Endothelial cell of umbilical vein (primary cell): ENCODE data around the gene ATN1. TPM values are rescaled to one million over a fixed set of nuclear protein-coding genes. Genes with fewer than 3 reads are reported as not detected.
A peak's percentile ranks its signal among the peaks of the same experiment; 100 is the strongest.

ENCODE experiments used
- BruUV-seq: library from RNA; stranded (reverse); fragments of 400-500 nt; replicated peaks from 2 replicates; lab custom pipeline; 2021; lab: Mats Ljungman, UMichigan
- CTCF ChIA-PET: fragments of 300-600, 350-600 bp; sonication (Branson Sonifier 250); formaldehyde crosslinking; loops from one replicate; lab custom pipeline; 2021; ENCODE audit warnings: antibody characterized with exemption, inconsistent platforms; lab: Charles Lee
- POLR2A ChIA-PET: fragments of 300-600, 350-600 bp; sonication (Branson Sonifier 250); formaldehyde crosslinking; loops from one replicate; lab custom pipeline; 2021; ENCODE audit warnings: antibody characterized with exemption, inconsistent platforms; lab: Charles Lee
- DNase-seq: peaks from one replicate; pipeline ENCODE4 v3.0.0-alpha.2; 2011; ENCODE audit warnings: low read depth, low spot score
- FAIRE-seq: peaks from 2 replicates; lab custom pipeline; 2011; peaks lifted over from hg19 to GRCh38; lab: Jason Lieb, UNC
- H2AFZ ChIP-seq: 2 replicates; pipeline ENCODE4 v1.6.0; 2012; ENCODE audit warnings: low read depth, low read length, control low read depth, inconsistent platforms
- H3K27ac ChIP-seq: 2 replicates; pipeline ENCODE4 v1.5.1; 2011; ENCODE audit warnings: low read depth, mild to moderate bottlenecking, control low read depth, low read length, moderate library complexity; ENCODE audit not compliant: insufficient read depth
- H3K27me3 ChIP-seq, 2 experiments: 2 replicates each; pipeline versions ENCODE4 v1.6.0 to v1.6.1; 2011; ENCODE audit warnings: low read length in 2 of 2, mixed read lengths in 1 of 2; ENCODE audit not compliant: control insufficient read depth in 2 of 2, insufficient read depth in 2 of 2
- H3K36me3 ChIP-seq, 2 experiments: 2 replicates in 1 of 2; 3 replicates in 1 of 2; pipeline ENCODE4 v1.5.1; 2011; ENCODE audit warnings: low read length in 2 of 2, mild to moderate bottlenecking in 1 of 2, moderate library complexity in 1 of 2; ENCODE audit not compliant: control insufficient read depth in 2 of 2, insufficient read depth in 2 of 2; ENCODE audit errors: extremely low read depth in 1 of 2
- H3K4me1 ChIP-seq: 3 replicates; pipeline ENCODE4 v1.5.1; 2011; ENCODE audit warnings: mild to moderate bottlenecking, low read length; ENCODE audit not compliant: control insufficient read depth, insufficient read depth; ENCODE audit errors: extremely low read depth
- H3K4me2 ChIP-seq: 2 replicates; pipeline ENCODE4 v1.6.1; 2011; ENCODE audit warnings: low read length, control low read depth, mixed read lengths; ENCODE audit not compliant: insufficient read depth
- H3K4me3 ChIP-seq, 3 experiments: fragments of 200-600 bp in 1 of 3; sonication (generic), shearing (Covaris generic) in 1 of 3; replicated peaks in 1 of 3; 2 replicates each; pipeline ENCODE4 v1.5.1; 2011 to 2016; ENCODE audit warnings: control low read depth in 3 of 3, low read length in 3 of 3, mild to moderate bottlenecking in 2 of 3, inconsistent platforms in 1 of 3, low read depth in 1 of 3, moderate library complexity in 1 of 3; ENCODE audit not compliant: insufficient read depth in 1 of 3
- H3K79me2 ChIP-seq: 2 replicates; pipeline ENCODE4 v1.6.0; 2012; ENCODE audit warnings: low read length, inconsistent platforms; ENCODE audit not compliant: control insufficient read depth, insufficient read depth
- H3K9ac ChIP-seq: replicated peaks from 2 replicates; pipeline ENCODE3; 2011; ENCODE audit warnings: low read length, control low read depth; ENCODE audit not compliant: insufficient read depth; ENCODE audit errors: extremely low read depth
- H3K9me1 ChIP-seq: replicated peaks from 3 replicates; pipeline ENCODE4 v1.6.0; 2011; ENCODE audit warnings: mild to moderate bottlenecking, low read length; ENCODE audit not compliant: control insufficient read depth, insufficient read depth; ENCODE audit errors: extremely low read depth
- H3K9me3 ChIP-seq: replicated peaks from 2 replicates; pipeline ENCODE4 v1.5.1; 2012; ENCODE audit warnings: low read length, inconsistent platforms; ENCODE audit not compliant: control insufficient read depth, insufficient read depth
- H4K20me1 ChIP-seq: replicated peaks from 2 replicates; pipeline ENCODE3; 2011; ENCODE audit warnings: mild to moderate bottlenecking, low read length; ENCODE audit not compliant: control insufficient read depth, insufficient read depth; ENCODE audit errors: extremely low read depth
- EZH2 ChIP-seq: IDR thresholded peaks from 2 replicates; pipeline ENCODE4 v1.6.1; 2012; ENCODE audit warnings: borderline replicate concordance, low read depth, mild to moderate bottlenecking, moderate library complexity, low read length, inconsistent platforms; ENCODE audit not compliant: severe bottlenecking
- FOS ChIP-seq: IDR thresholded peaks from 2 replicates; pipeline ENCODE4 v1.6.1; 2011; ENCODE audit warnings: mild to moderate bottlenecking, low read length, moderate library complexity, borderline replicate concordance; ENCODE audit not compliant: insufficient read depth
- GATA2 ChIP-seq: IDR thresholded peaks from 2 replicates; pipeline ENCODE4 v1.7.0; 2011; ENCODE audit warnings: low read depth, mild to moderate bottlenecking, moderate library complexity, mixed read lengths, low read length; ENCODE audit not compliant: insufficient read length, insufficient read depth
- JUN ChIP-seq: IDR thresholded peaks from 2 replicates; pipeline ENCODE4 v1.6.1; 2011; ENCODE audit warnings: borderline replicate concordance, low read depth; ENCODE audit not compliant: insufficient read length, insufficient read depth
- MYC ChIP-seq: IDR thresholded peaks from one replicate; pipeline ENCODE4 v1.6.1; 2011; ENCODE audit warnings: mild to moderate bottlenecking, low read depth, low read length
- POLR2A ChIP-seq: IDR thresholded peaks from 2 replicates; pipeline ENCODE4 v1.6.1; 2012; ENCODE audit warnings: low read depth, mild to moderate bottlenecking, control low read depth, low read length
- POLR2AphosphoS5 ChIP-seq: IDR thresholded peaks from 2 replicates; pipeline ENCODE4 v1.6.1; 2012; ENCODE audit warnings: low read depth, mild to moderate bottlenecking, control low read depth, low read length, moderate library complexity; ENCODE audit not compliant: insufficient read depth
- dilution Hi-C: fragments of 300-500 bp; cut with MboI; formaldehyde crosslinking; loops from one replicate; pipeline ENCODE4 v1.15.0; 2019; ENCODE audit warnings: low sequenced_read_pairs; ENCODE audit not compliant: extremely low pct_ligation_motif_present
- intact Hi-C: fragments of 100-400 bp; cut with micrococcal nuclease; formaldehyde crosslinking; loops from one replicate; pipeline ENCODE4 v1.10.0; 2022
- polyA plus RNA-seq, 4 experiments: library from polyadenylated mRNA; depleted of rRNA in 3 of 4; stranded (reverse) in 3 of 4; unstranded in 1 of 4; fragments of >200 nt; gene quantifications; 2 replicates each; pipeline versions ENCODE4 v1.2.1 to v1.2.3, GENCODE V29; 2011 to 2012; ENCODE audit warnings: missing spikeins in 1 of 4
- total RNA-seq: library from RNA; stranded (reverse); gene quantifications from 2 replicates; pipeline ENCODE4 v1.2.3, GENCODE V29; 2021
- TF ChIP-seq, protein P1 (sequence below): IDR thresholded peaks from 2 replicates; pipeline ENCODE4 v1.6.1; 2011; ENCODE audit not compliant: insufficient read depth, insufficient read length
- TF ChIP-seq, protein P2 (sequence below), 2 donors: IDR thresholded peaks; 1 replicate in 1 of 2; 2 replicates in 1 of 2; pipeline ENCODE4 v1.5.1; 2011; ENCODE audit warnings: low read length in 2 of 2, mild to moderate bottlenecking in 2 of 2, moderate library complexity in 2 of 2, control low read depth in 1 of 2, inconsistent platforms in 1 of 2, low read depth in 1 of 2; ENCODE audit not compliant: insufficient read depth in 1 of 2; ENCODE audit errors: extremely low read depth in 1 of 2

ATN1 gene
- total and polyA plus RNA-seq, 2 donors (not counting 3 experiments of a cell fraction or from before 2014, with no cell fraction given), result 46.4 to 117 TPM

DNA sequence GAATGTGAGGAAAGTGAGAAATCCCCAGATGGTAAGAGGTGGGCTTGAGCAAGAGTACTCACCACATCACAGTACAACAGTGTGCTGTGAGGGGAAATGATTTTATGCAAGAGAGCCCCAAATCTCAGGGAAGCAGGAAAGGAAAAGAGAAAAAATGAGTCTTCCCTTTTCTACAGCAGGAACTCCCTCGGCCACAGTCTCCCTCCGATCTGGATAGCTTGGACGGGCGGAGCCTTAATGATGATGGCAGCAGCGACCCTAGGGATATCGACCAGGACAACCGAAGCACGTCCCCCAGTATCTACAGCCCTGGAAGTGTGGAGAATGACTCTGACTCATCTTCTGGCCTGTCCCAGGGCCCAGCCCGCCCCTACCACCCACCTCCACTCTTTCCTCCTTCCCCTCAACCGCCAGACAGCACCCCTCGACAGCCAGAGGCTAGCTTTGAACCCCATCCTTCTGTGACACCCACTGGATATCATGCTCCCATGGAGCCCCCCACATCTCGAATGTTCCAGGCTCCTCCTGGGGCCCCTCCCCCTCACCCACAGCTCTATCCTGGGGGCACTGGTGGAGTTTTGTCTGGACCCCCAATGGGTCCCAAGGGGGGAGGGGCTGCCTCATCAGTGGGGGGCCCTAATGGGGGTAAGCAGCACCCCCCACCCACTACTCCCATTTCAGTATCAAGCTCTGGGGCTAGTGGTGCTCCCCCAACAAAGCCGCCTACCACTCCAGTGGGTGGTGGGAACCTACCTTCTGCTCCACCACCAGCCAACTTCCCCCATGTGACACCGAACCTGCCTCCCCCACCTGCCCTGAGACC lies 7.8 kb downstream of the ATN1 start:
- no peak for TF ChIP-seq POLR2AphosphoS5
- TF ChIP-seq FOS, result no peak
- TF ChIP-seq JUN, result no peak
- CTCF ChIA-PET, result interaction anchor here (1.3 to 5.3 kb wide), 4 partner anchors 9 to 63 kb away, joined by 3 to 94 read pairs (median 4); partner anchors contain the start of genes C12orf57 and RNU7-1
- intact Hi-C loops, result no loop called here
- Histone ChIP-seq H3K36me3 (peaks cover 5 to 25% of the 10 kb centered on the region in 2 experiments), H3K9me1 (no peaks in the 10 kb centered on the region), H4K20me1 (peaks cover 8% of the 10 kb centered on the region), H3K9ac (peak overlapping the region; percentile 1), H3K27me3 (no peaks in the 10 kb centered on the region), H3K4me1 (peaks cover 26% of the 10 kb centered on the region), H2AFZ (no peak overlapping the region), H3K4me2 (no peak overlapping the region), H3K9me3 (no peaks in the 10 kb centered on the region), H3K27ac (no peak overlapping the region), H3K79me2 (peaks cover 26% of the 10 kb centered on the region), H3K4me3 (no peak overlapping the region)
- POLR2A ChIA-PET, result interaction anchor here (2.8 kb wide), 1 partner anchor 9 kb away, joined by 16 read pairs; no protein-coding TSS in a partner anchor
- BruUV-seq, result no TSS peak
- FAIRE-seq, result no peak
- dilution Hi-C loops, result no loop called here
- DNase-seq, result no peak

DNA sequence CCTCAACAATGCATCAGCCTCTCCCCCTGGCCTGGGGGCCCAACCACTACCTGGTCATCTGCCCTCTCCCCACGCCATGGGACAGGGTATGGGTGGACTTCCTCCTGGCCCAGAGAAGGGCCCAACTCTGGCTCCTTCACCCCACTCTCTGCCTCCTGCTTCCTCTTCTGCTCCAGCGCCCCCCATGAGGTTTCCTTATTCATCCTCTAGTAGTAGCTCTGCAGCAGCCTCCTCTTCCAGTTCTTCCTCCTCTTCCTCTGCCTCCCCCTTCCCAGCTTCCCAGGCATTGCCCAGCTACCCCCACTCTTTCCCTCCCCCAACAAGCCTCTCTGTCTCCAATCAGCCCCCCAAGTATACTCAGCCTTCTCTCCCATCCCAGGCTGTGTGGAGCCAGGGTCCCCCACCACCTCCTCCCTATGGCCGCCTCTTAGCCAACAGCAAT lies 8.5 kb downstream of the ATN1 start:
- FAIRE-seq (no peak), DNase-seq (no peak)
- Histone ChIP-seq H3K36me3 (peaks cover 5 to 30% of the 10 kb centered on the region in 2 experiments), H3K9me3 (no peaks in the 10 kb centered on the region), H3K27me3 (no peaks in the 10 kb centered on the region), H3K27ac (no peak overlapping the region), H4K20me1 (peaks cover 3% of the 10 kb centered on the region), H3K4me2 (no peak overlapping the region), H3K4me1 (peaks cover 22% of the 10 kb centered on the region), H3K79me2 (peaks cover 20% of the 10 kb centered on the region), H3K9ac (no peak overlapping the region), H3K4me3 (no peak overlapping the region), H3K9me1 (no peaks in the 10 kb centered on the region), H2AFZ (no peak overlapping the region)
- TF ChIP-seq, protein P1, sequence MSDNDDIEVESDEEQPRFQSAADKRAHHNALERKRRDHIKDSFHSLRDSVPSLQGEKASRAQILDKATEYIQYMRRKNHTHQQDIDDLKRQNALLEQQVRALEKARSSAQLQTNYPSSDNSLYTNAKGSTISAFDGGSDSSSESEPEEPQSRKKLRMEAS, result no peak
- TF ChIP-seq POLR2A, result no peak
- no peak for TF ChIP-seq FOS
- no peak for TF ChIP-seq GATA2
- TF ChIP-seq, protein P2, sequence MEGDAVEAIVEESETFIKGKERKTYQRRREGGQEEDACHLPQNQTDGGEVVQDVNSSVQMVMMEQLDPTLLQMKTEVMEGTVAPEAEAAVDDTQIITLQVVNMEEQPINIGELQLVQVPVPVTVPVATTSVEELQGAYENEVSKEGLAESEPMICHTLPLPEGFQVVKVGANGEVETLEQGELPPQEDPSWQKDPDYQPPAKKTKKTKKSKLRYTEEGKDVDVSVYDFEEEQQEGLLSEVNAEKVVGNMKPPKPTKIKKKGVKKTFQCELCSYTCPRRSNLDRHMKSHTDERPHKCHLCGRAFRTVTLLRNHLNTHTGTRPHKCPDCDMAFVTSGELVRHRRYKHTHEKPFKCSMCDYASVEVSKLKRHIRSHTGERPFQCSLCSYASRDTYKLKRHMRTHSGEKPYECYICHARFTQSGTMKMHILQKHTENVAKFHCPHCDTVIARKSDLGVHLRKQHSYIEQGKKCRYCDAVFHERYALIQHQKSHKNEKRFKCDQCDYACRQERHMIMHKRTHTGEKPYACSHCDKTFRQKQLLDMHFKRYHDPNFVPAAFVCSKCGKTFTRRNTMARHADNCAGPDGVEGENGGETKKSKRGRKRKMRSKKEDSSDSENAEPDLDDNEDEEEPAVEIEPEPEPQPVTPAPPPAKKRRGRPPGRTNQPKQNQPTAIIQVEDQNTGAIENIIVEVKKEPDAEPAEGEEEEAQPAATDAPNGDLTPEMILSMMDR (IDR thresholded peaks at IDR 0.05; ENCODE audit: extremely low read depth in 1 of 2, insufficient read depth in 1 of 2, low read depth in 1 of 2, low read length in 2 of 2), result no peak
- TF ChIP-seq POLR2AphosphoS5, result no peak
- no peak for TF ChIP-seq EZH2
- TF ChIP-seq JUN, result no peak
- no peak for TF ChIP-seq MYC
- BruUV-seq, result no TSS peak
- intact Hi-C loops, result no loop called here
- ChIA-PET CTCF (interaction anchor here (1.4 to 5.3 kb wide), 2 partner anchors 11 to 29 kb away, joined by 4 to 94 read pairs; no protein-coding TSS in a partner anchor), POLR2A (interaction anchor here (2.8 kb wide), 1 partner anchor 10 kb away, joined by 16 read pairs; no protein-coding TSS in a partner anchor)
- dilution Hi-C loops, result no loop called here
